Measurements from ENCODE around the gene BTBD1. TPM values are rescaled to one million over a fixed set of nuclear protein-coding genes. Genes with fewer than 3 reads are reported as not detected.
"Not testable (repeated sequence)": the region's sequence is repeated elsewhere in the genome, so short reads cannot be mapped to it uniquely, and the experiment has no call there.

The BTBD1 gene
- total and polyA plus RNA-seq, 2 experiments from 2014 or later = 60.3 to 121 TPM

- Histone ChIP-seq H4K20me1 (ENCODE audit: insufficient read depth) (peaks cover 17% of the 10 kb centered on the region), H3K27ac (no peak overlapping the region), H3K9me3 (ENCODE audit: low read depth) (no peaks in the 10 kb centered on the region), H3K27me3 (replicated peaks; ENCODE audit: insufficient read depth) (no peaks in the 10 kb centered on the region), H3K4me1 (ENCODE audit: insufficient read depth) (peaks cover 12% of the 10 kb centered on the region), H3K9ac (no peak overlapping the region), H3K79me2 (ENCODE audit: insufficient read depth) (peaks cover 98% of the 10 kb centered on the region), H2AFZ (no peak overlapping the region), H3K4me2 (ENCODE audit: unreplicated experiment) (no peak overlapping the region), H3K4me3 (no peak overlapping the region), H3F3A (ENCODE audit: insufficient read depth) (peaks cover 21% of the 10 kb centered on the region), H3K9me2 (ENCODE audit: insufficient read depth) (no peaks in the 10 kb centered on the region), H3K36me3 (ENCODE audit: low read depth) (peaks cover 24% of the 10 kb centered on the region; the same call in 1 of the 2 replicates)
- in situ Hi-C loops (cut with MboI) = no loop called here
- TF ChIP-seq EZH2phosphoT487 (IDR thresholded peaks at IDR 0.05; ENCODE audit: insufficient read depth, low read depth) (no peak), EZH2 (IDR thresholded peaks at IDR 0.05; ENCODE audit: insufficient read depth, poor library complexity, severe bottlenecking) (no peak)
- no peak for DNase-seq
- 98% methylated on average over 12 of the region's 12 CpGs for WGBS, 2 experiments (ENCODE audit: low coverage in 1 of 2, low lambda C conversion rate in 2 of 2, missing lambda C conversion rate in 2 of 2)
Measured at GRCh38 chr15:83044156-83044555, 22.9 kb downstream of the BTBD1 start.

- Histone ChIP-seq H3K4me2 (ENCODE audit: unreplicated experiment) (no peak overlapping the region), H3K27ac (no peak overlapping the region), H3F3A (ENCODE audit: insufficient read depth) (no peaks in the 10 kb centered on the region; the same call in 1 of the 2 replicates), H3K27me3 (replicated peaks; ENCODE audit: insufficient read depth) (no peaks in the 10 kb centered on the region), H3K9me3 (ENCODE audit: low read depth) (no peaks in the 10 kb centered on the region), H2AFZ (no peak overlapping the region), H3K36me3 (ENCODE audit: low read depth) (peaks cover 17% of the 10 kb centered on the region; the same call in 1 of the 2 replicates), H4K20me1 (ENCODE audit: insufficient read depth) (peaks cover 12% of the 10 kb centered on the region; the same call in 1 of the 2 replicates), H3K4me3 (no peak overlapping the region), H3K9ac (no peak overlapping the region), H3K4me1 (ENCODE audit: insufficient read depth) (no peaks in the 10 kb centered on the region), H3K9me2 (ENCODE audit: insufficient read depth) (no peaks in the 10 kb centered on the region), H3K79me2 (ENCODE audit: insufficient read depth) (peaks cover 98% of the 10 kb centered on the region)
- TF ChIP-seq EZH2 (IDR thresholded peaks at IDR 0.05; ENCODE audit: insufficient read depth, poor library complexity, severe bottlenecking) = no peak
- no peak for TF ChIP-seq EZH2phosphoT487 (IDR thresholded peaks at IDR 0.05; ENCODE audit: insufficient read depth, low read depth)
- WGBS, 2 experiments (ENCODE audit: low coverage in 1 of 2, low lambda C conversion rate in 2 of 2, missing lambda C conversion rate in 2 of 2) = 19 to 20% methylated on average over 1 of the region's 1 CpG
- in situ Hi-C loops (cut with MboI) = no loop called here
- DNase-seq = no peak
Measured at GRCh38 chr15:83039206-83039605, 27.8 kb downstream of the BTBD1 start.

GRCh38 chr15:83036253-83036652 is 30.8 kb downstream of the BTBD1 start:
- no peaks in the 10 kb centered on the region for H3K4me1 ChIP-seq (ENCODE audit: insufficient read depth)
- no peaks in the 10 kb centered on the region for H3K27me3 ChIP-seq (replicated peaks; ENCODE audit: insufficient read depth)
- no peak for DNase-seq
- no peaks in the 10 kb centered on the region for H3K9me2 ChIP-seq (ENCODE audit: insufficient read depth)
- no peak overlapping the region for H3K4me3 ChIP-seq
- in situ Hi-C loops (cut with MboI) = no loop called here
- H3K4me2 ChIP-seq (ENCODE audit: unreplicated experiment) = no peak overlapping the region
- H3K9me3 ChIP-seq (ENCODE audit: low read depth) = no peaks in the 10 kb centered on the region
- H3K36me3 ChIP-seq (ENCODE audit: low read depth) = peaks cover 14% of the 10 kb centered on the region; the same call in 1 of the 2 replicates
- H3K9ac ChIP-seq = no peak overlapping the region
- H3K79me2 ChIP-seq (ENCODE audit: insufficient read depth) = peaks cover 100% of the 10 kb centered on the region
- no peak overlapping the region for H3K27ac ChIP-seq
- 93 to 96% methylated on average over 6 of the region's 6 CpGs for WGBS, 2 experiments (ENCODE audit: low coverage in 1 of 2, low lambda C conversion rate in 2 of 2, missing lambda C conversion rate in 2 of 2)
- no peak overlapping the region for H2AFZ ChIP-seq
- TF ChIP-seq EZH2 (IDR thresholded peaks at IDR 0.05; ENCODE audit: insufficient read depth, poor library complexity, severe bottlenecking) (no peak), EZH2phosphoT487 (IDR thresholded peaks at IDR 0.05; ENCODE audit: insufficient read depth, low read depth) (no peak)
- peaks cover 5% of the 10 kb centered on the region; the same call in 1 of the 2 replicates for H4K20me1 ChIP-seq (ENCODE audit: insufficient read depth)
- H3F3A ChIP-seq (ENCODE audit: insufficient read depth) = no peaks in the 10 kb centered on the region; the same call in 1 of the 2 replicates

- H3K4me1 ChIP-seq (ENCODE audit: insufficient read depth); DNase-seq; H3K4me2 ChIP-seq (ENCODE audit: unreplicated experiment); H3F3A ChIP-seq (ENCODE audit: insufficient read depth); H3K27me3 ChIP-seq (replicated peaks; ENCODE audit: insufficient read depth); H3K9me2 ChIP-seq (ENCODE audit: insufficient read depth); H3K9me3 ChIP-seq (ENCODE audit: low read depth); H3K9ac ChIP-seq; H3K27ac ChIP-seq; in situ Hi-C loops (cut with MboI); H2AFZ ChIP-seq; H4K20me1 ChIP-seq (ENCODE audit: insufficient read depth); H3K4me3 ChIP-seq: not testable (repeated sequence)
- H3K79me2 ChIP-seq (ENCODE audit: insufficient read depth) = peaks cover 100% of the 10 kb centered on the region
- peaks cover 21% of the 10 kb centered on the region; the same call in 1 of the 2 replicates for H3K36me3 ChIP-seq (ENCODE audit: low read depth)
- 97 to 99% methylated on average over 6 of the region's 6 CpGs for WGBS, 2 experiments (ENCODE audit: low coverage in 1 of 2, low lambda C conversion rate in 2 of 2, missing lambda C conversion rate in 2 of 2)
Measured at GRCh38 chr15:83031234-83031633, 35.8 kb downstream of the BTBD1 start.

- H3K36me3 ChIP-seq (ENCODE audit: low read depth) = peaks cover 21% of the 10 kb centered on the region; the same call in 1 of the 2 replicates
- no peaks in the 10 kb centered on the region for H3K9me3 ChIP-seq (ENCODE audit: low read depth)
- no peak overlapping the region for H3K9ac ChIP-seq
- no peaks in the 10 kb centered on the region for H3F3A ChIP-seq (ENCODE audit: insufficient read depth)
- H3K4me1 ChIP-seq (ENCODE audit: insufficient read depth) = no peaks in the 10 kb centered on the region
- H2AFZ ChIP-seq = no peak overlapping the region
- H3K79me2 ChIP-seq (ENCODE audit: insufficient read depth) = peaks cover 100% of the 10 kb centered on the region
- H3K27ac ChIP-seq = no peak overlapping the region
- WGBS, 2 experiments (ENCODE audit: low coverage in 1 of 2, low lambda C conversion rate in 2 of 2, missing lambda C conversion rate in 2 of 2) = 97 to 98% methylated on average over 8 of the region's 8 CpGs
- TF ChIP-seq EZH2 (IDR thresholded peaks at IDR 0.05; ENCODE audit: insufficient read depth, poor library complexity, severe bottlenecking) = no peak
- no peak for TF ChIP-seq EZH2phosphoT487 (IDR thresholded peaks at IDR 0.05; ENCODE audit: insufficient read depth, low read depth)
- no peak overlapping the region for H3K4me2 ChIP-seq (ENCODE audit: unreplicated experiment)
- in situ Hi-C loops (cut with MboI) = no loop called here
- H4K20me1 ChIP-seq (ENCODE audit: insufficient read depth) = no peaks in the 10 kb centered on the region
- DNase-seq = no peak
- no peaks in the 10 kb centered on the region for H3K27me3 ChIP-seq (replicated peaks; ENCODE audit: insufficient read depth)
- H3K4me3 ChIP-seq = no peak overlapping the region
- H3K9me2 ChIP-seq (ENCODE audit: insufficient read depth) = no peaks in the 10 kb centered on the region
Measured at GRCh38 chr15:83030021-83030420, 37.0 kb downstream of the BTBD1 start.
